Measurements from ENCODE around the gene CFB.

Gene CFB

GRCh38 chr6:31971993-31972708, 26.3 kb downstream of the CFB start, which contains the start of gene DXO (continued):
- TF ChIP-seq HIC1 (tag by site-specific recombination; IDR thresholded peaks at IDR 0.05) (peak; percentile 78), ZNF416 (tag by site-specific recombination; IDR thresholded peaks at IDR 0.05) (no peak), PATZ1 (tag by site-specific recombination; IDR thresholded peaks at IDR 0.05) (peak; percentile 100), ZNF169 (tag by site-specific recombination; IDR thresholded peaks at IDR 0.05) (no peak), ZNF580 (tag by site-specific recombination; IDR thresholded peaks at IDR 0.05) (peak; percentile 95), ZNF394 (tag by site-specific recombination; IDR thresholded peaks at IDR 0.05; ENCODE audit: borderline replicate concordance) (no peak), ZNF18 (tag by site-specific recombination; IDR thresholded peaks at IDR 0.05) (peak; percentile 94), RBAK (tag by site-specific recombination; IDR thresholded peaks at IDR 0.05) (no peak), CTCF (tag by site-specific recombination; IDR thresholded peaks at IDR 0.05) (no peak), ZNF558 (tag by site-specific recombination; IDR thresholded peaks at IDR 0.05) (no peak), ZNF791 (tag by site-specific recombination; IDR thresholded peaks at IDR 0.05) (no peak), ZNF510 (tag by site-specific recombination; IDR thresholded peaks at IDR 0.05; ENCODE audit: insufficient replicate concordance) (no peak), PRDM6 (tag by site-specific recombination; IDR thresholded peaks at IDR 0.05) (peak; percentile 95; the same call in 1 of the 2 replicates), ZNF354C (tag by site-specific recombination; IDR thresholded peaks at IDR 0.05; ENCODE audit: borderline replicate concordance, low read depth) (no peak), ZSCAN30 (tag by site-specific recombination; IDR thresholded peaks at IDR 0.05) (peak; percentile 3), ZNF660 (tag by site-specific recombination; IDR thresholded peaks at IDR 0.05) (peak; percentile 58), ZNF837 (tag by site-specific recombination; IDR thresholded peaks at IDR 0.05) (no peak), SP3 (tag by site-specific recombination; IDR thresholded peaks at IDR 0.05) (peak; percentile 95), ZNF639 (tag by site-specific recombination; IDR thresholded peaks at IDR 0.05) (peak; percentile 97), ZFP41 (tag by site-specific recombination; IDR thresholded peaks at IDR 0.05; ENCODE audit: borderline replicate concordance) (no peak), KLF10 (tag by site-specific recombination; IDR thresholded peaks at IDR 0.05) (peak; percentile 97), SALL2 (tag by site-specific recombination; IDR thresholded peaks at IDR 0.05; ENCODE audit: borderline replicate concordance) (no peak), ZNF513 (tag by site-specific recombination; IDR thresholded peaks at IDR 0.05) (no peak), ZNF140 (tag by site-specific recombination; IDR thresholded peaks at IDR 0.05) (no peak)

All from HEK293 (cell line).